ENCODE measurements around the gene COL13A1. TPM values are rescaled to one million over a fixed set of nuclear protein-coding genes. Genes with fewer than 3 reads are reported as not detected.

The COL13A1 gene
- total and polyA plus RNA-seq, 4 donors, result 0.17 to 0.47 (median 0.18) TPM

DNA sequence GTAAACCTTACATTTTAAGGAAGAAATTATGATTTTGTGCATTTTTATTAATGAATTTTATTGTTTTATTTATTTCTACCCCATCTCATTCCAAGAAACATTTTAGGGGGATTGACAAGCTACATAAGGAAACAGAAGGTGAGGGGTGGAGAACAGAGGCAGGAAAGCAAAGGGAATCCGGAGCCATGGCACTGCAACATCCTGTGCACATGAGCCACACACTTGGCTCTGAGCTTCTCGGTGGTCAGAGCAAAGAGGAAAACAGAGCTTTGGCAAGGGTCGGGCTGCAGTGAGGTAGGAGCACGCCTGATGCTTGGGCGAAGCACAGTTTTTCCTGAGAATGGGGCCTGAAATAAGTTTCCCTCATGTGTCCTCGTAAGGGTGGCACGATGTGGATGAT lies 68.9 kb downstream of the COL13A1 start:
- TF ChIP-seq, protein P1, sequence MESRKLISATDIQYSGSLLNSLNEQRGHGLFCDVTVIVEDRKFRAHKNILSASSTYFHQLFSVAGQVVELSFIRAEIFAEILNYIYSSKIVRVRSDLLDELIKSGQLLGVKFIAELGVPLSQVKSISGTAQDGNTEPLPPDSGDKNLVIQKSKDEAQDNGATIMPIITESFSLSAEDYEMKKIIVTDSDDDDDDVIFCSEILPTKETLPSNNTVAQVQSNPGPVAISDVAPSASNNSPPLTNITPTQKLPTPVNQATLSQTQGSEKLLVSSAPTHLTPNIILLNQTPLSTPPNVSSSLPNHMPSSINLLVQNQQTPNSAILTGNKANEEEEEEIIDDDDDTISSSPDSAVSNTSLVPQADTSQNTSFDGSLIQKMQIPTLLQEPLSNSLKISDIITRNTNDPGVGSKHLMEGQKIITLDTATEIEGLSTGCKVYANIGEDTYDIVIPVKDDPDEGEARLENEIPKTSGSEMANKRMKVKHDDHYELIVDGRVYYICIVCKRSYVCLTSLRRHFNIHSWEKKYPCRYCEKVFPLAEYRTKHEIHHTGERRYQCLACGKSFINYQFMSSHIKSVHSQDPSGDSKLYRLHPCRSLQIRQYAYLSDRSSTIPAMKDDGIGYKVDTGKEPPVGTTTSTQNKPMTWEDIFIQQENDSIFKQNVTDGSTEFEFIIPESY (IDR thresholded peaks at IDR 0.05), result no peak
- TF ChIP-seq RXRA (IDR thresholded peaks at IDR 0.05), result no peak
- no peak overlapping the region for H3K27ac ChIP-seq (ENCODE audit: low read depth in 1 of 2, low read length in 2 of 2)
- no peak for DNase-seq (ENCODE audit: low spot score)
- WGBS, result 83% methylated on average over 7 of the region's 7 CpGs
- no peaks in the 10 kb centered on the region for H3K27me3 ChIP-seq (ENCODE audit: control insufficient read depth in 4 of 4, insufficient read depth in 4 of 4, low read length in 3 of 4)
- H3K9ac ChIP-seq (ENCODE audit: low read depth in 1 of 2, low read length in 2 of 2), result no peak overlapping the region
- no peaks in the 10 kb centered on the region for H3K9me3 ChIP-seq (ENCODE audit: control insufficient read depth in 4 of 4, low read length in 3 of 4)
- no peaks in the 10 kb centered on the region for H3K36me3 ChIP-seq (ENCODE audit: control insufficient read depth in 4 of 4, insufficient read depth in 3 of 4, low read depth in 1 of 4, low read length in 3 of 4)
- H3K4me3 ChIP-seq (ENCODE audit: low read depth in 1 of 3, low read length in 3 of 3), result no peak overlapping the region
- H3K4me1 ChIP-seq (ENCODE audit: control insufficient read depth in 4 of 4, insufficient read depth in 4 of 4, low read length in 3 of 4), result peaks cover 0 to 2% (median 0%) of the 10 kb centered on the region in 4 donors

DNA sequence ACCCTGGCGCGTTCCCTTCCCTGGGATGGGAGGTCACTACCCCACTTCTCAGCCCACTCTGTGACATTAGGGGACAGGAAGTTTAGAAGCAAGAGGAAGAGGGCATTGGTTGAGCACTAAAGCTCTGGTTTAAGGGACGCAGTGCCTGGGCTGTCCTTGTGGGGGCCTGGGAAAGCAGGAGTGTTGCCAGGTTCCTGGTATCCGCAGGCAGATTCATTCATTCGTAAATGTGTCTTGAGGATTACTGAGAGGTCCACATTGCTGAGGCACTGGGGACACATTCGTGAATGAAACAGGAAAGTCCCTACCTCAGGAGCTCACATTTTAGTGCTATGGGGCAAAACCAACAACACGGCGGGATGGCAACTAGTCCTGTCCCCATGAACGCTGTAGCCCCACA lies 69.4 kb downstream of the COL13A1 start:
- Histone ChIP-seq H3K9me3 (ENCODE audit: control insufficient read depth in 4 of 4, low read length in 3 of 4) (no peaks in the 10 kb centered on the region), H3K4me1 (ENCODE audit: control insufficient read depth in 4 of 4, insufficient read depth in 4 of 4, low read length in 3 of 4) (peaks cover 0 to 2% (median 0%) of the 10 kb centered on the region in 4 donors), H3K4me3 (ENCODE audit: low read depth in 1 of 3, low read length in 3 of 3) (no peak overlapping the region), H3K27me3 (ENCODE audit: control insufficient read depth in 4 of 4, insufficient read depth in 4 of 4, low read length in 3 of 4) (no peaks in the 10 kb centered on the region), H3K9ac (ENCODE audit: low read depth in 1 of 2, low read length in 2 of 2) (no peak overlapping the region), H3K27ac (ENCODE audit: low read depth in 1 of 2, low read length in 2 of 2) (no peak overlapping the region), H3K36me3 (ENCODE audit: control insufficient read depth in 4 of 4, insufficient read depth in 3 of 4, low read depth in 1 of 4, low read length in 3 of 4) (no peaks in the 10 kb centered on the region)
- DNase-seq (ENCODE audit: low spot score), result no peak
- TF ChIP-seq, protein P2, sequence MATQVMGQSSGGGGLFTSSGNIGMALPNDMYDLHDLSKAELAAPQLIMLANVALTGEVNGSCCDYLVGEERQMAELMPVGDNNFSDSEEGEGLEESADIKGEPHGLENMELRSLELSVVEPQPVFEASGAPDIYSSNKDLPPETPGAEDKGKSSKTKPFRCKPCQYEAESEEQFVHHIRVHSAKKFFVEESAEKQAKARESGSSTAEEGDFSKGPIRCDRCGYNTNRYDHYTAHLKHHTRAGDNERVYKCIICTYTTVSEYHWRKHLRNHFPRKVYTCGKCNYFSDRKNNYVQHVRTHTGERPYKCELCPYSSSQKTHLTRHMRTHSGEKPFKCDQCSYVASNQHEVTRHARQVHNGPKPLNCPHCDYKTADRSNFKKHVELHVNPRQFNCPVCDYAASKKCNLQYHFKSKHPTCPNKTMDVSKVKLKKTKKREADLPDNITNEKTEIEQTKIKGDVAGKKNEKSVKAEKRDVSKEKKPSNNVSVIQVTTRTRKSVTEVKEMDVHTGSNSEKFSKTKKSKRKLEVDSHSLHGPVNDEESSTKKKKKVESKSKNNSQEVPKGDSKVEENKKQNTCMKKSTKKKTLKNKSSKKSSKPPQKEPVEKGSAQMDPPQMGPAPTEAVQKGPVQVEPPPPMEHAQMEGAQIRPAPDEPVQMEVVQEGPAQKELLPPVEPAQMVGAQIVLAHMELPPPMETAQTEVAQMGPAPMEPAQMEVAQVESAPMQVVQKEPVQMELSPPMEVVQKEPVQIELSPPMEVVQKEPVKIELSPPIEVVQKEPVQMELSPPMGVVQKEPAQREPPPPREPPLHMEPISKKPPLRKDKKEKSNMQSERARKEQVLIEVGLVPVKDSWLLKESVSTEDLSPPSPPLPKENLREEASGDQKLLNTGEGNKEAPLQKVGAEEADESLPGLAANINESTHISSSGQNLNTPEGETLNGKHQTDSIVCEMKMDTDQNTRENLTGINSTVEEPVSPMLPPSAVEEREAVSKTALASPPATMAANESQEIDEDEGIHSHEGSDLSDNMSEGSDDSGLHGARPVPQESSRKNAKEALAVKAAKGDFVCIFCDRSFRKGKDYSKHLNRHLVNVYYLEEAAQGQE (IDR thresholded peaks at IDR 0.05), result no peak
- TF ChIP-seq GABPA (IDR thresholded peaks at IDR 0.05 in 1 of 2, conservative IDR thresholded peaks at IDR 0.05 in 1 of 2) (no peak), YY1 (IDR thresholded peaks at IDR 0.05) (no peak), RXRA (IDR thresholded peaks at IDR 0.05) (no peak), TAF1 (conservative IDR thresholded peaks at IDR 0.05) (no peak), FOXA2 (IDR thresholded peaks at IDR 0.05) (no peak), SP1 (IDR thresholded peaks at IDR 0.05) (no peak), NR2F2 (IDR thresholded peaks at IDR 0.05) (no peak), RAD21 (IDR thresholded peaks at IDR 0.05) (no peak), JUND (IDR thresholded peaks at IDR 0.05) (no peak)
- TF ChIP-seq, protein P1 (IDR thresholded peaks at IDR 0.05), result no peak
- TF ChIP-seq, protein P3, sequence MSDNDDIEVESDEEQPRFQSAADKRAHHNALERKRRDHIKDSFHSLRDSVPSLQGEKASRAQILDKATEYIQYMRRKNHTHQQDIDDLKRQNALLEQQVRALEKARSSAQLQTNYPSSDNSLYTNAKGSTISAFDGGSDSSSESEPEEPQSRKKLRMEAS (IDR thresholded peaks at IDR 0.05), result no peak
- TF ChIP-seq, protein P4, sequence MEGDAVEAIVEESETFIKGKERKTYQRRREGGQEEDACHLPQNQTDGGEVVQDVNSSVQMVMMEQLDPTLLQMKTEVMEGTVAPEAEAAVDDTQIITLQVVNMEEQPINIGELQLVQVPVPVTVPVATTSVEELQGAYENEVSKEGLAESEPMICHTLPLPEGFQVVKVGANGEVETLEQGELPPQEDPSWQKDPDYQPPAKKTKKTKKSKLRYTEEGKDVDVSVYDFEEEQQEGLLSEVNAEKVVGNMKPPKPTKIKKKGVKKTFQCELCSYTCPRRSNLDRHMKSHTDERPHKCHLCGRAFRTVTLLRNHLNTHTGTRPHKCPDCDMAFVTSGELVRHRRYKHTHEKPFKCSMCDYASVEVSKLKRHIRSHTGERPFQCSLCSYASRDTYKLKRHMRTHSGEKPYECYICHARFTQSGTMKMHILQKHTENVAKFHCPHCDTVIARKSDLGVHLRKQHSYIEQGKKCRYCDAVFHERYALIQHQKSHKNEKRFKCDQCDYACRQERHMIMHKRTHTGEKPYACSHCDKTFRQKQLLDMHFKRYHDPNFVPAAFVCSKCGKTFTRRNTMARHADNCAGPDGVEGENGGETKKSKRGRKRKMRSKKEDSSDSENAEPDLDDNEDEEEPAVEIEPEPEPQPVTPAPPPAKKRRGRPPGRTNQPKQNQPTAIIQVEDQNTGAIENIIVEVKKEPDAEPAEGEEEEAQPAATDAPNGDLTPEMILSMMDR (IDR thresholded peaks at IDR 0.05; ENCODE audit: low read depth, low read length, missing input control), result no peak
- 83% methylated on average over 9 of the region's 9 CpGs for WGBS
